Common myeloid progenitor, CD34-positive (primary cell): ENCODE results near the gene RPL27A.

Experiments used
- CTCF ChIA-PET: fragments of 350-600 bp; sonication (Branson Sonifier 250); formaldehyde crosslinking; loops from one replicate; lab custom pipeline; 2021; ENCODE audit warnings: antibody characterized with exemption; lab: Charles Lee
- POLR2A ChIA-PET: fragments of 350-600 bp; sonication (Branson Sonifier 250); formaldehyde crosslinking; loops from one replicate; lab custom pipeline; 2021; ENCODE audit warnings: antibody characterized with exemption; lab: Charles Lee
- DNase-seq, 3 donors: peaks; one replicate each; pipeline versions ENCODE4 v3.0.0 to v3.0.0-alpha.2; 2013
- H3K27ac ChIP-seq, 2 experiments: 1 replicate in 1 of 2; 2 replicates in 1 of 2; pipeline ENCODE4 v1.7.0; 2013; ENCODE audit warnings: inconsistent platforms in 2 of 2, low read length in 2 of 2, mild to moderate bottlenecking in 2 of 2, low read depth in 1 of 2, moderate library complexity in 1 of 2; ENCODE audit not compliant: severe bottlenecking in 2 of 2, insufficient read depth in 1 of 2, poor library complexity in 1 of 2
- H3K27me3 ChIP-seq, 5 experiments: replicated peaks in 2 of 5; 1 replicate in 3 of 5; 2 replicates in 2 of 5; pipeline versions ENCODE4 v1.6.1 to v1.7.0; 2013; ENCODE audit warnings: low read length in 4 of 5, mild to moderate bottlenecking in 2 of 5, moderate library complexity in 2 of 5, inconsistent platforms in 1 of 5; ENCODE audit not compliant: insufficient read depth in 5 of 5, control insufficient read depth in 4 of 5
- H3K36me3 ChIP-seq, 4 experiments: 1 replicate in 2 of 4; 2 replicates in 2 of 4; pipeline versions ENCODE4 v1.6.1 to v1.7.0; 2013; ENCODE audit warnings: low read length in 3 of 4, control low read depth in 1 of 4, mild to moderate bottlenecking in 1 of 4; ENCODE audit not compliant: control insufficient read depth in 4 of 4, insufficient read depth in 4 of 4
- H3K4me1 ChIP-seq, 4 experiments: 1 replicate in 3 of 4; 2 replicates in 1 of 4; pipeline versions ENCODE4 v1.6.1 to v1.7.1; 2013; ENCODE audit warnings: low read length in 3 of 4, mild to moderate bottlenecking in 3 of 4, control low read depth in 1 of 4, inconsistent platforms in 1 of 4, moderate library complexity in 1 of 4; ENCODE audit not compliant: control insufficient read depth in 4 of 4, insufficient read depth in 4 of 4; ENCODE audit errors: control extremely low read depth in 1 of 4
- H3K4me3 ChIP-seq, 7 experiments: 1 replicate in 4 of 7; 2 replicates in 3 of 7; pipeline versions ENCODE4 v1.5.1 to v1.7.0; 2013; ENCODE audit warnings: mild to moderate bottlenecking in 7 of 7, low read length in 6 of 7, moderate library complexity in 6 of 7, inconsistent platforms in 2 of 7, low read depth in 2 of 7, control low read depth in 1 of 7; ENCODE audit not compliant: insufficient read depth in 4 of 7, control insufficient read depth in 1 of 7; ENCODE audit errors: extremely low read depth in 1 of 7
- H3K9me3 ChIP-seq, 5 experiments: 1 replicate in 4 of 5; 2 replicates in 1 of 5; pipeline versions ENCODE4 v1.6.1 to v1.7.1; 2013; ENCODE audit warnings: low read length in 4 of 5, mild to moderate bottlenecking in 2 of 5, inconsistent platforms in 1 of 5, low read depth in 1 of 5, moderate library complexity in 1 of 5; ENCODE audit not compliant: control insufficient read depth in 4 of 5, insufficient read depth in 2 of 5; ENCODE audit errors: control extremely low read depth in 1 of 5
- WGBS: methylation state at CpG from one replicate; pipeline ENCODE4 v1.1.5; 2013; ENCODE audit not compliant: insufficient coverage; 5-methylcytosine and 5-hydroxymethylcytosine counted together

Gene RPL27A

GRCh38 chr11:8672346-8672745 is 10.2 kb upstream of the RPL27A start:
- H3K27ac ChIP-seq, result no peak overlapping the region
- no peaks in the 10 kb centered on the region for H3K4me1 ChIP-seq
- WGBS, result 100% methylated on average over 2 of the region's 2 CpGs
- POLR2A ChIA-PET, result interaction anchor here (1.9 kb wide), 1 partner anchor 10 kb away, joined by 15 read pairs; the partner anchor contains the start of genes RPL27A and TRIM66
- H3K4me3 ChIP-seq, result no peak overlapping the region
- no peaks in the 10 kb centered on the region for H3K27me3 ChIP-seq
- H3K9me3 ChIP-seq, result no peaks in the 10 kb centered on the region
- CTCF ChIA-PET, result no interaction called here
- no peak for DNase-seq
- H3K36me3 ChIP-seq, result peaks cover 5 to 22% (median 14%) of the 10 kb centered on the region in 4 experiments

GRCh38 chr11:8674859-8675258 is 7.7 kb upstream of the RPL27A start:
- DNase-seq, result no peak
- CTCF ChIA-PET, result no interaction called here
- POLR2A ChIA-PET, result no interaction called here
- H3K36me3 ChIP-seq, result peaks cover 3 to 28% (median 11%) of the 10 kb centered on the region in 4 experiments
- H3K27me3 ChIP-seq, result no peaks in the 10 kb centered on the region
- 96% methylated on average over 2 of the region's 2 CpGs for WGBS
- H3K27ac ChIP-seq, result no peak overlapping the region
- no peaks in the 10 kb centered on the region for H3K9me3 ChIP-seq
- H3K4me1 ChIP-seq, result no peaks in the 10 kb centered on the region
- no peak overlapping the region for H3K4me3 ChIP-seq

- 86% methylated on average over 1 of the region's 1 CpG for WGBS
- no peak overlapping the region for H3K4me3 ChIP-seq
- ChIA-PET CTCF (no interaction called here), POLR2A (no interaction called here)
- peaks cover 0 to 1% (median under 1%) of the 10 kb centered on the region in 4 experiments for H3K4me1 ChIP-seq
- DNase-seq, result no peak
- H3K9me3 ChIP-seq, result no peaks in the 10 kb centered on the region
- H3K36me3 ChIP-seq, result peaks cover 3 to 22% (median 7%) of the 10 kb centered on the region in 4 experiments
- H3K27ac ChIP-seq, result no peak overlapping the region
- H3K27me3 ChIP-seq, result no peaks in the 10 kb centered on the region
Observed at GRCh38 chr11:8676458-8676857, 6.1 kb upstream of the RPL27A start.

GRCh38 chr11:8679006-8679405 is 3.6 kb upstream of the RPL27A start:
- WGBS, result 91% methylated on average over 1 of the region's 1 CpG
- Histone ChIP-seq H3K36me3 (peaks cover 0 to 19% (median 1%) of the 10 kb centered on the region in 4 experiments), H3K9me3 (no peaks in the 10 kb centered on the region), H3K27me3 (no peaks in the 10 kb centered on the region), H3K4me1 (peaks cover 5 to 22% (median 14%) of the 10 kb centered on the region in 4 experiments), H3K4me3 (no peak overlapping the region), H3K27ac (no peak overlapping the region)
- DNase-seq, result no peak
- ChIA-PET POLR2A (no interaction called here), CTCF (interaction anchor here (0.6 kb wide), 1 partner anchor 671 kb away, joined by 3 read pairs; no protein-coding TSS in a partner anchor)

DNA sequence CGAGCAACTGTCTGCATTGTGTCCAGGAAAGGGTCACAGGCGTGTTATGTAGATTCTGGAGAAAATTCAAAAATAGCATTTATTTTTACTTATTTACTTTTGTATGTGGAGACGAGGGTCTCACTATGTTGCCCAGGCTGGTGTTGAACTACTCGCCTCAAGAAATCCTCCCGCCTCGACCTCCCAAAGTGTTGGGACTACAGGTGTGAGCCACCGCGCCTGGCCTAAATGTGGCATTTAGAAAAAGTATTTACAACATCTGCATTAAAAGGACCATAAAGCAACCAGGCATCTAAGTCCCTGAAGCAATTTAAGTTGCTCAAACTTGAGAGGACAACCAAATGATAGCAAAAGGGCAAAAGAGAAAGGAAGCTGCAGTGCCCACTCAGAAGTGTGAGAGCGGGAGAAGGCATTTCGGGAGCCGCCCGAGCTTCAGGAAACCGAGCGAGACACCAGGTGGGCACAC is 722 bp upstream of the RPL27A start:
- Histone ChIP-seq H3K9me3 (no peaks in the 10 kb centered on the region), H3K27me3 (no peaks in the 10 kb centered on the region), H3K4me3 (peak overlapping the region; percentile 73 to 98 (median 96)), H3K4me1 (peaks cover 11 to 29% (median 28%) of the 10 kb centered on the region in 4 experiments), H3K36me3 (peaks cover 4 to 42% (median 24%) of the 10 kb centered on the region in 4 experiments), H3K27ac (peak overlapping the region; percentile 99)
- WGBS, result 36% methylated on average over 9 of the region's 14 CpGs
- DNase-seq, result no peak
- POLR2A ChIA-PET, result interaction anchor here (0.6 to 1.9 kb wide), 5 partner anchors 8 to 249 kb away, joined by 3 to 15 read pairs (median 3); no protein-coding TSS in a partner anchor
- CTCF ChIA-PET, result interaction anchor here (1.7 kb wide), 1 partner anchor 280 kb away, joined by 3 read pairs; no protein-coding TSS in a partner anchor

GRCh38 chr11:8683115-8683807 is 669 bp downstream of the RPL27A start:
- no peaks in the 10 kb centered on the region for H3K9me3 ChIP-seq
- WGBS, result 12% methylated on average over 25 of the region's 27 CpGs
- no peaks in the 10 kb centered on the region for H3K27me3 ChIP-seq
- ChIA-PET CTCF (interaction anchor here (1.7 kb wide), 1 partner anchor 278 kb away, joined by 3 read pairs; no protein-coding TSS in a partner anchor), POLR2A (interaction anchor here (0.6 to 1.9 kb wide), 3 partner anchors 10 to 41 kb away, joined by 3 to 15 read pairs (median 3); no protein-coding TSS in a partner anchor)
- peak overlapping the region; percentile 73 to 98 (median 96) for H3K4me3 ChIP-seq
- DNase-seq, result no peak
- peak overlapping the region; percentile 99 for H3K27ac ChIP-seq
- peaks cover 5 to 47% (median 26%) of the 10 kb centered on the region in 4 experiments for H3K36me3 ChIP-seq
- peaks cover 16 to 41% (median 34%) of the 10 kb centered on the region in 4 experiments for H3K4me1 ChIP-seq
